HepG2 (cell line): ENCODE measurements around the gene MINAR2. TPM values are rescaled to one million over a fixed set of nuclear protein-coding genes. Genes with fewer than 3 reads are reported as not detected.

Source experiments
- ATAC-seq: fragments of 200-7000 bp; cut with Tn5 transposase; 3 replicates; pipeline ENCODE4 v1.9.1; 2020; ENCODE audit warnings: mild to moderate bottlenecking, moderate library complexity
- BruUV-seq: library from RNA; stranded (reverse); fragments of 400-500 nt; replicated peaks from 2 replicates; lab custom pipeline; 2021; lab: Mats Ljungman, UMichigan
- CTCF ChIA-PET: fragments of 300-600 bp; formaldehyde crosslinking; extraction: SDS; loops from one replicate; lab custom pipeline; 2021; ENCODE audit warnings: low total read pairs, inconsistent platforms, low intra/inter-chr PET ratio; lab: Yijun Ruan, JAX
- POLR2A ChIA-PET: fragments of 350-600 bp; sonication (Branson Sonifier 250); formaldehyde crosslinking; loops from one replicate; lab custom pipeline; 2020; ENCODE audit warnings: antibody characterized with exemption, inconsistent platforms; lab: Yijun Ruan, JAX
- DNase-seq: peaks from one replicate; pipeline ENCODE4 v3.0.0-alpha.2; 2015; ENCODE audit warnings: low spot score
- FAIRE-seq: peaks from 3 replicates; lab custom pipeline; 2011; peaks lifted over from hg19 to GRCh38; lab: Jason Lieb, UNC
- H2AFZ ChIP-seq: one replicate; pipeline ENCODE4 v1.6.1; 2011; ENCODE audit warnings: low read length, inconsistent platforms
- H3K27ac ChIP-seq: fragments of 300-600 bp; 3 replicates; pipeline ENCODE4 v1.8.0; 2011; ENCODE audit warnings: mixed run types, mild to moderate bottlenecking, mixed read lengths, low read length, inconsistent platforms; ENCODE audit not compliant: insufficient read depth; ENCODE audit errors: extremely low read length
- H3K27me3 ChIP-seq, 2 experiments: fragments of 200-600 bp in 1 of 2; 2 replicates in 1 of 2; 3 replicates in 1 of 2; pipeline versions ENCODE4 v1.6.0 to v1.8.0; 2011; ENCODE audit warnings: low read length in 2 of 2, mild to moderate bottlenecking in 2 of 2, moderate library complexity in 2 of 2, inconsistent platforms in 1 of 2; ENCODE audit not compliant: insufficient read depth in 2 of 2, control insufficient read depth in 1 of 2
- H3K36me3 ChIP-seq, 2 experiments: fragments of 200-600 bp in 1 of 2; replicated peaks in 1 of 2; 2 replicates in 1 of 2; 3 replicates in 1 of 2; pipeline versions ENCODE4 v1.5.1 to v1.8.0; 2011; ENCODE audit warnings: low read length in 2 of 2, inconsistent platforms in 1 of 2; ENCODE audit not compliant: insufficient read depth in 2 of 2, control insufficient read depth in 1 of 2
- H3K4me1 ChIP-seq: 2 replicates; pipeline ENCODE4 v1.5.1; 2012; ENCODE audit warnings: low read length, inconsistent platforms; ENCODE audit not compliant: insufficient read depth
- H3K4me2 ChIP-seq: 2 replicates; pipeline ENCODE4 v1.6.0; 2011; ENCODE audit warnings: low read depth, low read length, inconsistent platforms
- H3K4me3 ChIP-seq, 3 experiments: fragments of 200-600 bp in 1 of 3; sonication (generic), shearing (Covaris generic) in 1 of 3; replicated peaks in 1 of 3; 2 replicates each; pipeline ENCODE4 v1.5.1; 2011 to 2016; ENCODE audit warnings: low read length in 3 of 3, inconsistent platforms in 2 of 3, low read depth in 2 of 3, mild to moderate bottlenecking in 2 of 3, control low read depth in 1 of 3, mixed read lengths in 1 of 3; ENCODE audit not compliant: insufficient read depth in 1 of 3
- H3K79me2 ChIP-seq: one replicate; pipeline ENCODE4 v1.6.1; 2011; ENCODE audit warnings: low read length, inconsistent platforms; ENCODE audit not compliant: insufficient read depth
- H3K9ac ChIP-seq: 2 replicates; pipeline ENCODE4 v1.6.0; 2011; ENCODE audit warnings: mild to moderate bottlenecking, low read depth, low read length, inconsistent platforms; ENCODE audit not compliant: insufficient read depth
- H3K9me3 ChIP-seq: 2 replicates; pipeline ENCODE4 v1.5.1; 2012; ENCODE audit warnings: mild to moderate bottlenecking, low read length
- H4K20me1 ChIP-seq: 2 replicates; pipeline ENCODE4 v1.6.0; 2011; ENCODE audit warnings: inconsistent platforms, mild to moderate bottlenecking, low read length, moderate library complexity; ENCODE audit not compliant: insufficient read depth
- ATF7 ChIP-seq, 2 experiments: fragments of 450-650 bp in 1 of 2; sonication (generic) in 1 of 2; formaldehyde crosslinking in 1 of 2; IDR thresholded peaks; 2 replicates each; pipeline versions ENCODE4 v1.4.0 to v1.6.1; 2016 to 2020; ENCODE audit warnings: antibody characterized with exemption in 1 of 2, mild to moderate bottlenecking in 1 of 2, missing genetic modification reagents in 1 of 2
- CEBPB ChIP-seq: IDR thresholded peaks from 2 replicates; pipeline ENCODE4 v1.6.1; 2011; ENCODE audit warnings: low read depth, low read length, improper control_type of control experiment, borderline replicate concordance
- GZF1 ChIP-seq: sonication (generic); formaldehyde crosslinking; IDR thresholded peaks from 2 replicates; pipeline ENCODE4 v1.5.1; 2020; ENCODE audit warnings: mild to moderate bottlenecking, missing genetic modification reagents
- TEAD3 ChIP-seq: optimal IDR thresholded peaks from 2 replicates; pipeline ENCODE3; 2016; ENCODE audit warnings: borderline replicate concordance
- TEF ChIP-seq: sonication (generic); formaldehyde crosslinking; IDR thresholded peaks from 2 replicates; pipeline ENCODE4 v1.5.0; 2020; ENCODE audit warnings: missing genetic modification reagents
- THAP7 ChIP-seq: sonication (generic); formaldehyde crosslinking; IDR thresholded peaks from 2 replicates; pipeline ENCODE4 v1.8.1; 2023; ENCODE audit warnings: mild to moderate bottlenecking, missing genetic modification reagents
- ZNF557 ChIP-seq: sonication (generic); formaldehyde crosslinking; IDR thresholded peaks from 2 replicates; pipeline ENCODE4 v1.4.0; 2020; ENCODE audit warnings: missing genetic modification reagents
- WGBS: methylation state at CpG from one replicate; pipeline ENCODE4 v1.1.6; 2017; ENCODE audit warnings: low lambda C conversion rate; 5-methylcytosine and 5-hydroxymethylcytosine counted together
- in situ Hi-C: cut with HindIII; loops from 2 replicates; pipeline ENCODE4 v1.10.0; 2017; ENCODE audit warnings: low pct_unique_long_range_greater_than_20kb; ENCODE audit not compliant: extremely low pct_ligation_motif_present
- intact Hi-C: fragments of 100-400 bp; cut with micrococcal nuclease; formaldehyde crosslinking; loops from one replicate; pipeline ENCODE4 v1.10.0; 2022; ENCODE audit not compliant: unreplicated experiment
- polyA plus RNA-seq, 8 experiments: library from polyadenylated mRNA; depleted of rRNA in 3 of 8; stranded (reverse) in 7 of 8; unstranded in 1 of 8; fragments of >200 nt; fragmentation: Illumina TruSeq in 4 of 8; extraction: Trizol in 4 of 8; gene quantifications; 2 replicates each; pipeline versions ENCODE4 v1.2.1 to v1.2.3, GENCODE V29; 2011 to 2016; ENCODE audit warnings: low read depth in 4 of 8, missing spikeins in 1 of 8, mixed read lengths in 1 of 8; ENCODE audit not compliant: insufficient read depth in 1 of 8
- total RNA-seq, 5 experiments: library from RNA; depleted of rRNA; stranded (reverse); fragments of >200 nt; fragmentation: Illumina TruSeq; extraction: Trizol; gene quantifications; 2 replicates each; pipeline ENCODE4 v1.2.3, GENCODE V29; 2016; ENCODE audit warnings: low read depth in 1 of 5
- TF ChIP-seq, protein P1 (sequence below): IDR thresholded peaks from 2 replicates; pipeline ENCODE4 v1.6.1; 2016

Gene MINAR2
- total and polyA plus RNA-seq, 2 of the 13 experiments (the other 11 are each of a cell fraction or from before 2014, with no cell fraction given): not detected

GRCh38 chr5:129716651-129717050, 31.2 kb upstream of the MINAR2 start:
- Histone ChIP-seq H3K27me3 (no peaks in the 10 kb centered on the region), H4K20me1 (no peaks in the 10 kb centered on the region), H3K4me2 (no peak overlapping the region), H3K4me1 (no peaks in the 10 kb centered on the region), H2AFZ (no peak overlapping the region), H3K79me2 (no peaks in the 10 kb centered on the region), H3K27ac (no peak overlapping the region), H3K4me3 (no peak overlapping the region), H3K9ac (no peak overlapping the region), H3K9me3 (no peaks in the 10 kb centered on the region), H3K36me3 (no peaks in the 10 kb centered on the region)
- TF ChIP-seq, protein P1, sequence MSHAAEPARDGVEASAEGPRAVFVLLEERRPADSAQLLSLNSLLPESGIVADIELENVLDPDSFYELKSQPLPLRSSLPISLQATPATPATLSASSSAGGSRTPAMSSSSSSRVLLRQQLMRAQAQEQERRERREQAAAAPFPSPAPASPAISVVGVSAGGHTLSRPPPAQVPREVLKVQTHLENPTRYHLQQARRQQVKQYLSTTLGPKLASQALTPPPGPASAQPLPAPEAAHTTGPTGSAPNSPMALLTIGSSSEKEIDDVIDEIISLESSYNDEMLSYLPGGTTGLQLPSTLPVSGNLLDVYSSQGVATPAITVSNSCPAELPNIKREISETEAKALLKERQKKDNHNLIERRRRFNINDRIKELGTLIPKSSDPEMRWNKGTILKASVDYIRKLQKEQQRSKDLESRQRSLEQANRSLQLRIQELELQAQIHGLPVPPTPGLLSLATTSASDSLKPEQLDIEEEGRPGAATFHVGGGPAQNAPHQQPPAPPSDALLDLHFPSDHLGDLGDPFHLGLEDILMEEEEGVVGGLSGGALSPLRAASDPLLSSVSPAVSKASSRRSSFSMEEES (CRISPR knock-in tag): no peak
- TF ChIP-seq CEBPB: peak; percentile 42; the same call in 1 of the 2 replicates
- TF ChIP-seq TEF (CRISPR knock-in tag): no peak
- TF ChIP-seq TEAD3 (CRISPR knock-in tag): no peak
- TF ChIP-seq THAP7: no peak
- no peak for TF ChIP-seq GZF1
- no peak for TF ChIP-seq ZNF557 (CRISPR knock-in tag)
- TF ChIP-seq ATF7 (IDR thresholded peaks at IDR 0.05): 0 out of 2 replicates have a peak, but pooled peaks have one; percentile 31
- no peak for TF ChIP-seq ATF7 (CRISPR knock-in tag; IDR thresholded peaks at IDR 0.05)
- no peak for ATAC-seq
- CTCF ChIA-PET: no interaction called here
- in situ Hi-C loops (no loop called here), intact Hi-C loops (no loop called here)
- DNase-seq: no peak
- no peak for FAIRE-seq
- no TSS peak for BruUV-seq
- WGBS: 9% methylated on average over 5 of the region's 5 CpGs
- POLR2A ChIA-PET: no interaction called here
